Ishikawa (cell line): ENCODE measurements around the gene ZNF418.

Source experiments
- CREB1 ChIP-seq: IDR thresholded peaks from 2 replicates; pipeline ENCODE4 v1.6.1; 2012; ENCODE audit warnings: low read depth
- MAX ChIP-seq: IDR thresholded peaks from 2 replicates; pipeline ENCODE4 v1.6.1; 2012
- RAD21 ChIP-seq: IDR thresholded peaks from 2 replicates; pipeline ENCODE4 v1.6.1; 2012; ENCODE audit warnings: low read depth
- REST ChIP-seq: IDR thresholded peaks from 2 replicates; pipeline ENCODE4 v1.6.1; 2012; ENCODE audit warnings: low read depth, mild to moderate bottlenecking
- TAF1 ChIP-seq: IDR thresholded peaks from 2 replicates; pipeline ENCODE4 v1.6.1; 2012; ENCODE audit warnings: low read depth, mild to moderate bottlenecking
- YY1 ChIP-seq: IDR thresholded peaks from 2 replicates; pipeline ENCODE4 v1.6.1; 2012; ENCODE audit warnings: low read depth

- TF ChIP-seq YY1: no peak
- TF ChIP-seq CREB1: no peak
- TF ChIP-seq TAF1: no peak
- TF ChIP-seq RAD21: no peak
- TF ChIP-seq REST: no peak
- no peak for TF ChIP-seq MAX
Measured at GRCh38 chr19:57941593-57941992, 6.4 kb upstream of the ZNF418 start.
